RWPE1 (cell line): ENCODE data around the gene NFS1.

ENCODE experiments used
- CTCF ChIA-PET: fragments of 350-600 bp; sonication (Branson Sonifier 250); formaldehyde crosslinking; extraction: SDS; loops from one replicate; lab custom pipeline; 2021; lab: Yijun Ruan, JAX
- POLR2A ChIA-PET: fragments of 400-600 bp; formaldehyde crosslinking; extraction: SDS; loops from one replicate; lab custom pipeline; 2020; ENCODE audit warnings: antibody characterized with exemption; ENCODE audit not compliant: low non-redundant PET; lab: Yijun Ruan, JAX
- DNase-seq: peaks from one replicate; pipeline ENCODE4 v3.0.0; 2012; ENCODE audit warnings: low spot score
- H3K27ac ChIP-seq: fragments of 450-650 bp; 2 replicates; pipeline ENCODE4 v1.5.1; 2017
- TF ChIP-seq, protein P1 (sequence below): fragments of 450-650 bp; conservative IDR thresholded peaks from 2 replicates; pipeline ENCODE4 v1.5.1; 2017; ENCODE audit warnings: low read depth, mild to moderate bottlenecking

The NFS1 gene

DNA sequence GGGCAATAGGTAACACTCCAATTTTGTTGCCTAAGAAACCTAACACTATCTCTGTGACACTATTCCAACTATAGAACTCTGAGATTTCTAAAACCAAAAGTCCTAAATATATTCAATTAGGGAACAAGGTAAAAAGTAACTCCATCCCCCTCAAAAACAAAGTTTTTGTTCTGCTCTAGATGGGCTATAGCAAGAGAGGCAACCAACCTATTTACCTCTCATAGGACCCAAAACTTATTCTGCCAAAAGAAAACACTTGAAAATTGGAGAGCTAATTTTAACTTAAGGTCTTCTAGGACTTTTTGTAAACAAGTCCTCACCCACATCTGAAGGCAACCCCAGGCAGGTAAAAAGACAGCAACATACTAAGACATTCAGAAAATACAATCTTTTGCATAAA lies 35.2 kb upstream of the NFS1 start:
- CTCF ChIA-PET, result interaction anchor here (1.1 kb wide), 1 partner anchor 220 kb away, joined by 3 read pairs; the partner anchor contains the start of gene SCAND1
- TF ChIP-seq, protein P1, sequence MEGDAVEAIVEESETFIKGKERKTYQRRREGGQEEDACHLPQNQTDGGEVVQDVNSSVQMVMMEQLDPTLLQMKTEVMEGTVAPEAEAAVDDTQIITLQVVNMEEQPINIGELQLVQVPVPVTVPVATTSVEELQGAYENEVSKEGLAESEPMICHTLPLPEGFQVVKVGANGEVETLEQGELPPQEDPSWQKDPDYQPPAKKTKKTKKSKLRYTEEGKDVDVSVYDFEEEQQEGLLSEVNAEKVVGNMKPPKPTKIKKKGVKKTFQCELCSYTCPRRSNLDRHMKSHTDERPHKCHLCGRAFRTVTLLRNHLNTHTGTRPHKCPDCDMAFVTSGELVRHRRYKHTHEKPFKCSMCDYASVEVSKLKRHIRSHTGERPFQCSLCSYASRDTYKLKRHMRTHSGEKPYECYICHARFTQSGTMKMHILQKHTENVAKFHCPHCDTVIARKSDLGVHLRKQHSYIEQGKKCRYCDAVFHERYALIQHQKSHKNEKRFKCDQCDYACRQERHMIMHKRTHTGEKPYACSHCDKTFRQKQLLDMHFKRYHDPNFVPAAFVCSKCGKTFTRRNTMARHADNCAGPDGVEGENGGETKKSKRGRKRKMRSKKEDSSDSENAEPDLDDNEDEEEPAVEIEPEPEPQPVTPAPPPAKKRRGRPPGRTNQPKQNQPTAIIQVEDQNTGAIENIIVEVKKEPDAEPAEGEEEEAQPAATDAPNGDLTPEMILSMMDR, result no peak
- POLR2A ChIA-PET, result interaction anchor here (0.6 to 0.7 kb wide), 2 partner anchors 11 to 109 kb away, joined by 3 read pairs; no protein-coding TSS in a partner anchor
- DNase-seq, result no peak
- H3K27ac ChIP-seq, result no peak overlapping the region

DNA sequence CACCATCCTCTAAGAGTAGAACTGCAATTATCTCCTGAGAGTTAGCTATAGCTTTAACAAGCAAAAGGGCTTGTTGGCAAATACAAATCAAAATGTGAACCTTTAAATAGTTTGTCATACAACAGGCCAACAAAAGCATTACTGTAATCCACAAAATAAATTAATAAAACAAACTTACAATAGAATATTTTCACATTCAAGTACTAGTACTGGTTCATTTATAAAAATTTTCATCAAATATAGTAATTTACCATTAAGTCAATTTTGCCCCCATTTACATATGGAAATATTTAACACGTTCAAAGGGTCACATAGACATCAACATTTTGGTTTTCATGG lies 33.5 kb upstream of the NFS1 start:
- DNase-seq, result no peak
- CTCF ChIA-PET, result no interaction called here
- TF ChIP-seq, protein P1, result no peak
- POLR2A ChIA-PET, result no interaction called here
- peak overlapping the region; percentile 6; the same call in 1 of the 2 replicates for H3K27ac ChIP-seq

DNA sequence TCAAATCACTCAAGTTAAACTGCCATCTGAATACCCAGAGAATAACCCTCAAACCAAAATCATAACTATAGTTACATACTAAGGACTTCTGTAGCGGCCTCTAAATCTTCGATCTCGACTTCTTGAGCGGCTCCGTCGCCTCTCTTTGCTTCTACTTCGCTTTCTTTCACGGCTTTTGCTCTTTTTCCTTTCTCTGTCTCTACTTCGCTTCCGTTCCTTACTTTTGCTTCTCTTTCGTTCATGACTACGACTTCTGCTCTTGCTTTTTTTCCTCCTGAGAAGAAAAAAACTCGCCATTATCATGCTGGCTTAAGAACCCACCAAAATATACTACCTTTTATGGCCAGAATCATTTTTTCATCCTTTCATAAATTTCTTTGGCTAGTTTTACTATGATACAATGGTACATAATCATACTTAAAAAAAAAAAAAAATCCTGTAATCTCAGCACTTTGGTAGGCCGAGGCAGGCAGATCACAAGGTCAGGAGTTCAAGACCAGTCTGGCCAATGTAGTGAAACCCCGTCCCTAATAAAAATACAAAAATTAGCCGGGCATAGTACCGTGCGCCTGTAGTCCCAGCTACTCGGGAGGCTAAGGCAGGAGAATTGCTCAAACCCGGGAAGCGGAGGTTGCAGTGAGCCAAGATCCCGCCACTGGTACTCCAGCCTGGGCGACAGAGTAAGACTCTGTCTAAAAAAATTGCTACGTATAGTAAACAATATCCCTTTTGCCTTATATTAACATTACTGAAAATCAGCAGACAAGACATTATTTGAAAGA lies 32.9 kb upstream of the NFS1 start:
- TF ChIP-seq, protein P1, result no peak
- no peak for DNase-seq
- ChIA-PET CTCF (no interaction called here), POLR2A (no interaction called here)
- no peak overlapping the region for H3K27ac ChIP-seq

DNA sequence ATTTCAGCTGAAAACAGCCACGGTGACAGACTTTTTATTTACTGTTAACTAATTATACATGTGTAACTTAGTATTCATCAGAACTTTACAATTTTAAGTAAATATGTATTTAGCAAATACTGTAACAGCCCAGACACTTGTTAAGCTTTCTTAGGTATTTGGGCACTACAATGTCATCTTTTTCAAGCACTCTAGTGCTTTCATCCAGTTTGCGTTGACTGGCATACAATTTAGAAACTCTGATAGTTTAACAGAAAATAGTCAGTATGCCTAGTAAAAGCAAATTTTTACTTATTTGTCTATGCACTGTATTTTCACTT lies 32.3 kb upstream of the NFS1 start:
- CTCF ChIA-PET, result interaction anchor here (1.0 kb wide), 1 partner anchor 8 kb away, joined by 3 read pairs; no protein-coding TSS in a partner anchor
- TF ChIP-seq, protein P1, result no peak
- POLR2A ChIA-PET, result no interaction called here

DNA sequence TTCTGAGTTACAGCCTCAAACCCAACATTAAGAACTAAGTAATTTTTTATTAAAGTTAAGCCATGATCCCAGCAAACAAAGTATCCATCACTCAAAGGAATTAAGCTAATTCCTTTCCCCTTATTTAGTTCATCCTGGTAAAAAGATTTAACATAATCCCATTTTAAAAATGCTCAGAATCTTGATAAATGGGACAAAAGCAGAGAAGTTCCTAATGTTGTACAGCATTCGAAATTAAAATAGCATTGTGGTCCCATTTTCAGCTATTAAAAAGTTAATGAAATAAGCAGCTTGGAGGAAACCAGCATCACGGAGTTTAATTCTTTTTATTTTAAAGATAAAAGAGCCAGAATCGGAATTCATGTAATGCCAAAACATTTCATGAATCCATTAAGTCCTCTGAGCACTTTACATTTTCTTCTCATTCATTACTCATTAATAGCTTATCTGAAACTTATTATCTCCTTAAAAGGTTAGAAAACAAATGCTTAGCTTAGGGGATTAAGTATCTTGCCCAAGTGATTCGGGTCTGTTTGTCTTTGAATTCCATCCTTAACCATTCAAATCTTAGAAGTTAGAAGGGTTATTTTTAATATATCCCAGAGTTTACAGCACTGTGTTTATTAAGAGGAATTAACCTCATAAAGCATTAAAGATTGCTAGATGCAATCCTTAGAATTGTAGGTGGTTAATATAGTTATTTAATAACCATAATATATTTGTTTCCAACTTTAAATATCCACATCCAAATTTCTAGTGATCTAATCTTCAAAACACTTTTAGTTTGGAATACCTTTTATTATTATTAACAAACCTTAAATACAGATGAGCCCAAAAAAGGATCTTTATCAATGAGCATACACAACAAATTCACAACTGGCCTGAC lies 31.7 kb upstream of the NFS1 start:
- no peak overlapping the region for H3K27ac ChIP-seq
- TF ChIP-seq, protein P1, result no peak
- CTCF ChIA-PET, result interaction anchor here (0.8 to 1.0 kb wide), 2 partner anchors 8 to 23 kb away, joined by 3 read pairs; no protein-coding TSS in a partner anchor
- no peak for DNase-seq
- POLR2A ChIA-PET, result interaction anchor here (0.7 kb wide), 1 partner anchor 11 kb away, joined by 3 read pairs; the partner anchor contains the start of gene RBM39

More for the DNA sequence above, 32.3 kb upstream of the NFS1 start:
- H3K27ac ChIP-seq, result no peak overlapping the region
- DNase-seq, result no peak
